Ishikawa (cell line): Measurements from ENCODE around the gene THADA.

Experiments
- CEBPB ChIP-seq: IDR thresholded peaks from 2 replicates; pipeline ENCODE4 v1.6.1; 2012
- EGR1 ChIP-seq: IDR thresholded peaks from 2 replicates; pipeline ENCODE4 v1.6.1; 2012
- EP300 ChIP-seq: IDR thresholded peaks from 2 replicates; pipeline ENCODE4 v1.6.1; 2012; ENCODE audit warnings: borderline replicate concordance
- FOXM1 ChIP-seq: IDR thresholded peaks from 2 replicates; pipeline ENCODE4 v1.6.1; 2012; ENCODE audit warnings: low read depth, borderline replicate concordance
- NFIC ChIP-seq: IDR thresholded peaks from 2 replicates; pipeline ENCODE4 v1.6.1; 2012
- RAD21 ChIP-seq: IDR thresholded peaks from 2 replicates; pipeline ENCODE4 v1.6.1; 2012; ENCODE audit warnings: low read depth
- REST ChIP-seq: IDR thresholded peaks from 2 replicates; pipeline ENCODE4 v1.6.1; 2012; ENCODE audit warnings: low read depth, mild to moderate bottlenecking
- TAF1 ChIP-seq: IDR thresholded peaks from 2 replicates; pipeline ENCODE4 v1.6.1; 2012; ENCODE audit warnings: low read depth, mild to moderate bottlenecking
- TEAD4 ChIP-seq: IDR thresholded peaks from 2 replicates; pipeline ENCODE4 v1.6.1; 2012
- YY1 ChIP-seq: IDR thresholded peaks from 2 replicates; pipeline ENCODE4 v1.6.1; 2012; ENCODE audit warnings: low read depth
- ZBTB7A ChIP-seq: IDR thresholded peaks from 2 replicates; pipeline ENCODE4 v1.6.1; 2012; ENCODE audit warnings: low read depth
- TF ChIP-seq, protein P1 (sequence below): IDR thresholded peaks from 2 replicates; pipeline ENCODE4 v1.6.1; 2012

- TF ChIP-seq, protein P1, sequence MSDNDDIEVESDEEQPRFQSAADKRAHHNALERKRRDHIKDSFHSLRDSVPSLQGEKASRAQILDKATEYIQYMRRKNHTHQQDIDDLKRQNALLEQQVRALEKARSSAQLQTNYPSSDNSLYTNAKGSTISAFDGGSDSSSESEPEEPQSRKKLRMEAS = no peak
- TF ChIP-seq NFIC = no peak
- TF ChIP-seq YY1 = no peak
- TF ChIP-seq REST = no peak
- no peak for TF ChIP-seq TAF1
- TF ChIP-seq EP300 = no peak
- TF ChIP-seq ZBTB7A = no peak
- no peak for TF ChIP-seq TEAD4
- TF ChIP-seq RAD21 = no peak
- no peak for TF ChIP-seq EGR1
- TF ChIP-seq FOXM1 = no peak
- TF ChIP-seq CEBPB = no peak
Measured at GRCh38 chr2:43267381-43267780, 328.5 kb downstream of the THADA start.
